HL-60 (cell line): ENCODE results near the gene CMPK2.

Experiments
- DNase-seq, 2 experiments: peaks; one replicate each; pipeline ENCODE4 v3.0.0-alpha.2; 2010 to 2020; ENCODE audit warnings: low read depth in 1 of 2, low spot score in 1 of 2
- H3K27ac ChIP-seq: fragments of 250-450 bp; sonication (Bioruptor Pico); replicated peaks from 2 replicates; pipeline ENCODE4 v1.5.1; 2020; ENCODE audit warnings: mild to moderate bottlenecking, moderate library complexity
- H3K27me3 ChIP-seq: fragments of 250-450 bp; sonication (Bioruptor Pico); 2 replicates; pipeline ENCODE4 v1.5.1; 2021; ENCODE audit warnings: mild to moderate bottlenecking, moderate library complexity; ENCODE audit not compliant: insufficient read depth, poor library complexity, severe bottlenecking
- H3K4me3 ChIP-seq: replicated peaks from 2 replicates; pipeline ENCODE4 v1.5.1; 2011; ENCODE audit warnings: mild to moderate bottlenecking, control low read depth, low read length; ENCODE audit not compliant: insufficient read depth
- CTCF ChIP-seq: IDR thresholded peaks from one replicate; pipeline ENCODE4 v1.5.1; 2011; ENCODE audit warnings: low read length, control low read depth, inconsistent platforms; ENCODE audit not compliant: insufficient read depth
- GABPA ChIP-seq: IDR thresholded peaks from 2 replicates; pipeline ENCODE4 v1.6.1; 2012; ENCODE audit warnings: low read depth
- POLR2AphosphoS5 ChIP-seq: IDR thresholded peaks from 2 replicates; pipeline ENCODE4 v1.6.1; 2012; ENCODE audit warnings: low read depth
- REST ChIP-seq: IDR thresholded peaks from 2 replicates; pipeline ENCODE4 v1.6.1; 2012; ENCODE audit warnings: low read depth; ENCODE audit not compliant: insufficient replicate concordance
- SPI1 ChIP-seq: IDR thresholded peaks from 2 replicates; pipeline ENCODE4 v1.6.1; 2012; ENCODE audit warnings: low read depth, mild to moderate bottlenecking, borderline replicate concordance

The CMPK2 gene

GRCh38 chr2:6834163-6834562 lies 31.5 kb downstream of the CMPK2 start:
- DNase-seq, result no peak
- Histone ChIP-seq H3K27me3 (no peaks in the 10 kb centered on the region), H3K4me3 (no peak overlapping the region), H3K27ac (no peak overlapping the region)
- TF ChIP-seq POLR2AphosphoS5, result no peak
- no peak for TF ChIP-seq CTCF
- no peak for TF ChIP-seq SPI1
- TF ChIP-seq GABPA, result no peak
- no peak for TF ChIP-seq REST

- Histone ChIP-seq H3K27me3 (no peaks in the 10 kb centered on the region), H3K4me3 (no peak overlapping the region), H3K27ac (no peak overlapping the region)
- TF ChIP-seq CTCF (no peak), POLR2AphosphoS5 (no peak), REST (no peak), GABPA (no peak)
- DNase-seq, result no peak
Measured at GRCh38 chr2:6833300-6833604, 32.5 kb downstream of the CMPK2 start.

- DNase-seq, result no peak
- no peak for TF ChIP-seq GABPA
- TF ChIP-seq REST, result no peak
- TF ChIP-seq POLR2AphosphoS5, result no peak
- TF ChIP-seq SPI1, result no peak
- TF ChIP-seq CTCF, result no peak
- Histone ChIP-seq H3K4me3 (no peak overlapping the region), H3K27me3 (no peaks in the 10 kb centered on the region), H3K27ac (no peak overlapping the region)
Measured at GRCh38 chr2:6832596-6833299, 33.0 kb downstream of the CMPK2 start.
